SJSA1 (cell line): Measurements from ENCODE around the gene WSCD2. TPM values are rescaled to one million over a fixed set of nuclear protein-coding genes. Genes with fewer than 3 reads are reported as not detected.

Source experiments
- total RNA-seq: library from RNA; depleted of rRNA; stranded (reverse); fragments of >200 nt; shearing (Covaris generic); gene quantifications from 2 replicates; pipeline ENCODE4 v1.2.3, GENCODE V29; 2014; rRNA removed

Gene WSCD2
- total RNA-seq, 1 experiment from 2014 or later, result not detected

Other genes with a start within 250 kb of the WSCD2 start
- gene CMKLR1, start 210.0 kb downstream of the WSCD2 start, total RNA-seq, result not detected in 2 replicates